ENCODE measurements around the gene TMEM134.

The TMEM134 gene

GRCh38 chr11:67507864-67508485 is 38.9 kb upstream of the TMEM134 start, which contains the start of gene CDK2AP2:
Gene CDK2AP2 (minus strand): TSS chr11:67508162. CDS start chr11:67508082, 80 bp downstream.
- H3K4me3 ChIP-seq (ENCODE audit: low read length), result peak within 1 kb of the TSS; percentile 78
- peak; percentile 99 for DNase-seq (ENCODE audit: low read depth)
- TF ChIP-seq CTCF (conservative IDR thresholded peaks at IDR 0.05; ENCODE audit: low read depth, low read length), result no peak

GRCh38 chr11:67507242-67507863 is 38.3 kb upstream of the TMEM134 start:
- no peak for DNase-seq (ENCODE audit: low read depth)
- peak overlapping the region; percentile 72 for H3K4me3 ChIP-seq (ENCODE audit: low read length)
- TF ChIP-seq CTCF (conservative IDR thresholded peaks at IDR 0.05; ENCODE audit: low read depth, low read length), result no peak

GRCh38 chr11:67506426-67507051 is 37.5 kb upstream of the TMEM134 start:
- no peak for TF ChIP-seq CTCF (conservative IDR thresholded peaks at IDR 0.05; ENCODE audit: low read depth, low read length)
- H3K4me3 ChIP-seq (ENCODE audit: low read length), result no peak overlapping the region

GRCh38 chr11:67505605-67506396 is 36.8 kb upstream of the TMEM134 start:
- DNase-seq (ENCODE audit: low read depth), result peak; percentile 84
- H3K4me3 ChIP-seq (ENCODE audit: low read length), result peak overlapping the region; percentile 25
- TF ChIP-seq CTCF (conservative IDR thresholded peaks at IDR 0.05; ENCODE audit: low read depth, low read length), result peak; percentile 98

More at GRCh38 chr11:67506426-67507051, 37.5 kb upstream of the TMEM134 start:
- no peak for DNase-seq (ENCODE audit: low read depth)

- DNase-seq (ENCODE audit: low read depth), result no peak
- TF ChIP-seq CTCF (conservative IDR thresholded peaks at IDR 0.05; ENCODE audit: low read depth, low read length), result no peak
- H3K4me3 ChIP-seq (ENCODE audit: low read length), result peak within 1 kb of the TSS; percentile 72
Observed at GRCh38 chr11:67504950-67505581, 36.0 kb upstream of the TMEM134 start, which contains the start of gene PITPNM1. Gene PITPNM1 (minus strand): TSS chr11:67505363. CDS start chr11:67504180, 1,183 bp downstream.
